H7 (cell line): Measurements from ENCODE around the gene UPK1A. TPM values are rescaled to one million over a fixed set of nuclear protein-coding genes. Genes with fewer than 3 reads are reported as not detected.

Experiments
- DNase-seq: peaks from one replicate; pipeline ENCODE4 v3.0.0; 2012
- H3K27me3 ChIP-seq: 2 replicates; pipeline ENCODE4 v1.6.0; 2011; ENCODE audit warnings: mild to moderate bottlenecking, low read length; ENCODE audit not compliant: control insufficient read depth, insufficient read depth
- H3K36me3 ChIP-seq: replicated peaks from 2 replicates; pipeline ENCODE4 v1.5.1; 2011; ENCODE audit warnings: low read length; ENCODE audit not compliant: control insufficient read depth, insufficient read depth
- H3K4me3 ChIP-seq: 2 replicates; pipeline ENCODE4 v1.5.1; 2011; ENCODE audit warnings: low read depth, mild to moderate bottlenecking, control low read depth, low read length, moderate library complexity; ENCODE audit not compliant: insufficient read depth
- total RNA-seq: library from RNA; depleted of rRNA; stranded (reverse); fragments of >200 nt; shearing (Covaris generic); gene quantifications from 2 replicates; pipeline ENCODE4 v1.2.3, GENCODE V29; 2014

The UPK1A gene
- total RNA-seq, 1 experiment from 2014 or later = 0.14 TPM

DNA sequence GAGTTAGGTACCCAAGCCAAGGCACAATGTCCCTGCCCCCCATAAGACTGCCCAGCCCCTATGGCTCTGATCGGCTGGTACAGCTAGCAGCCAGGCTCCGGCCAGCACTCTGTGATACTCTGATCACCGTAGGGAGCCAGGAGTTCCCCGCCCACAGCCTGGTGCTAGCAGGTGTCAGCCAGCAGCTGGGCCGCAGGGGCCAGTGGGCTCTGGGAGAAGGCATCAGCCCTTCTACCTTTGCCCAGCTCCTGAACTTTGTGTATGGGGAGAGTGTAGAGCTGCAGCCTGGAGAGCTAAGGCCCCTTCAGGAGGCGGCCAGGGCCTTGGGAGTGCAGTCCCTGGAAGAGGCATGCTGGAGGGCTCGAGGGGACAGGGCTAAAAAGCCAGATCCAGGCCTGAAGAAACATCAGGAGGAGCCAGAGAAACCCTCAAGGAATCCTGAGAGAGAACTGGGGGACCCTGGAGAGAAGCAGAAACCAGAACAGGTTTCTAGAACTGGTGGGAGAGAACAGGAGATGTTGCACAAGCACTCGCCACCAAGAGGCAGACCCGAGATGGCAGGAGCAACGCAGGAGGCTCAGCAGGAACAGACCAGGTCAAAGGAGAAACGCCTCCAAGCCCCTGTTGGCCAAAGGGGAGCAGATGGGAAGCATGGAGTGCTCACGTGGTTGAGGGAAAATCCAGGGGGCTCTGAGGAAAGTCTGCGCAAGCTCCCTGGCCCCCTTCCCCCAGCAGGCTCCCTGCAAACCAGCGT lies 48.5 kb downstream of the UPK1A start:
- DNase-seq = peak; percentile 80
- no peak overlapping the region for H3K4me3 ChIP-seq
- peaks cover 3% of the 10 kb centered on the region for H3K27me3 ChIP-seq
- H3K36me3 ChIP-seq = no peaks in the 10 kb centered on the region

DNA sequence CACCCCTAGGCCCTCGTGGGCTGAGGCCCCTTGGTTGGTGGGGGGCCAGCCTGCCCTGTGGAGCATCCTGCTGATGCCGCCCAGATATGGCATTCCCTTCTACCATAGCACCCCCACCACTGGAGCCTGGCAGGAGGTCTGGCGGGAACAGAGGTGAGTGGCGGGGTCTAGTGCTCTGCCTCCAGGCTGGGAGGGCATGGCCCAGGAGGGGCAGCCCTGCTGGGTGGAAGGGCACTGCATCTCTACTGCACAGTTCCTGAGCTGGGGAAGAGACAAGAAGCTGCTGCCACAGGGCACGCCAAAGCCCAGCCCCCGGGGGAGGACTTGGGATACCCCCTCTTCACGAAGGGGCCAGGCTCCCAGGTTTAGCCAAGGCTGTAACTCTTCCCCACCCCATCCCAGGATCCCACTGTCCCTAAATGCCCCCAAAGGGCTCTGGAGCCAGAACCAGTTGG lies 49.1 kb downstream of the UPK1A start:
- Histone ChIP-seq H3K36me3 (peaks cover 3% of the 10 kb centered on the region), H3K27me3 (peaks cover 3% of the 10 kb centered on the region), H3K4me3 (peak overlapping the region; percentile 94)
- DNase-seq = peak; percentile 56

DNA sequence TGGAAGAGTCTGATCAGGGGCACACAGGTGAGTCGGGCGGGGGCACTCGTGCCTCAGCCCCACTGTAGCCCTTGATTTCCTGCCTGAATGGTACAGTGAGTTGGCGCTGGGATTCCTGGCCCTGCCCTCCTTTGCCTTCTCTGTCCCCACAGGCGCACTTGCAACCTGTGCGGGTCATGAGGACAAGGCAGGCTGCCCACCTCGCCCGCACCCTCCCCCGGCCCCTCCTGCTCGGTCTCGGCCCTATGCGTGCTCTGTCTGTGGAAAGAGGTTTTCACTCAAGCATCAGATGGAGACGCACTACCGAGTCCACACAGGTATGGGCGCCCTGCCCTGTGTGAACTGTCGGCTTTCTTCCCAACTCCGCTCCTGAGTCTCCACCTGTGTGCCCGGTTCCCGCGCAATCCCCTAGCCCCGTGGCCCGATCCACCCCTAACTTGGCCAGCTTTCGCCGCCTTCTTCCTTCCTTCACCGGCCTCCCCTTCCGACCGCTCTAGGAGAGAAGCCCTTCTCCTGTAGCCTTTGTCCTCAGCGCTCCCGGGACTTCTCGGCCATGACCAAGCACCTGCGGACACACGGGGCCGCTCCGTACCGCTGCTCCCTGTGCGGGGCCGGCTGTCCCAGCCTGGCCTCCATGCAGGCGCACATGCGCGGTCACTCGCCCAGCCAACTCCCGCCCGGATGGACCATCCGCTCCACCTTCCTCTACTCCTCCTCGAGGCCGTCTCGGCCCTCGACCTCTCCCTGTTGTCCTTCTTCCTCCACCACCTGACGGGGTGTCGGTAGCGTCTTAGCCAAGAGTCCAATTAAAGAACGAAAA lies 49.9 kb downstream of the UPK1A start:
- H3K4me3 ChIP-seq = peak overlapping the region; percentile 94
- H3K27me3 ChIP-seq = peaks cover 3% of the 10 kb centered on the region
- DNase-seq = peak; percentile 89
- peaks cover 3% of the 10 kb centered on the region for H3K36me3 ChIP-seq

DNA sequence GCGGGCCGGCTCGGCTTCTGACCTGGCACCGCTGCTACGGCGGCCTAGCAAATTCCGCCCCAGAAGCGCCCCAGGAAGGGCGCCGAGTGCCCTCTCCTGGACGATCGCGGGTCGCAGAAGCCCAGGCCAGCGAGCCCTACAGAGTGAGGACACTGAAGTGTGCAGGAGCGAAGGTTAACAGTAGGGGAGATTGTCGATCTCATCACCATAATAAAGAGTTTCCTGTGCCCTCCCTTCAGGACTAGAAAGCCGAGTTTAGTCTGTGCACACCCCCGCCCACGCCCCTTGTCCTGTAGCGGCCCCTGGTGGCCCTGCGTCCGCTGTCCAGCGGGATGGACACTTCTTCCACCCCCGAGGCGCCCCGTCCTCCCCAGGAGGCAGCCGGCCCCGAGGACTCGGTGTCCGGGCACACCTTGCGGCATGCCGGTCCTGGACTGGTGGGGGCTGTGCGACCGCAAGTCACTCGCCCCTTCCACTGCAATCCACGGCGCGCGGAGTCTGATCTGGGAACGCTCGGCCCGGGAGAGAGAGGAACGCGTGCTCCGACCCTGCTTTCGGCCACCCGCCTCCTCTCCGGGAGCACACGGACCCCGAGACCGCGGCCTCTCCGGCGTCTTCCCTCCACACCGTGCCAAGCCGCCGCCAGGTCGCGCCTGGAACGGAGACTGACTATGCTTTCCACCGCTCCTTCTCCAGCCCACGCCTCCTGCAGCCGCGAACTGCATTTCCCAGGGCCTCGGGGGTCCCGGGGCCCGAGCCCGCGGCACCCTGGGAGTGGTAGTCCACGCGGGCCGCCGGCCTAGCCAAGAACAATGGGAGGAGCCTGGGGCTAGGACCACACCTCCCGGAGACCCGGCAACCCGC lies 50.7 kb downstream of the UPK1A start:
- H3K4me3 ChIP-seq = peak overlapping the region; percentile 94
- peaks cover 3% of the 10 kb centered on the region for H3K27me3 ChIP-seq
- peaks cover 6% of the 10 kb centered on the region for H3K36me3 ChIP-seq
- peak; percentile 100 for DNase-seq

DNA sequence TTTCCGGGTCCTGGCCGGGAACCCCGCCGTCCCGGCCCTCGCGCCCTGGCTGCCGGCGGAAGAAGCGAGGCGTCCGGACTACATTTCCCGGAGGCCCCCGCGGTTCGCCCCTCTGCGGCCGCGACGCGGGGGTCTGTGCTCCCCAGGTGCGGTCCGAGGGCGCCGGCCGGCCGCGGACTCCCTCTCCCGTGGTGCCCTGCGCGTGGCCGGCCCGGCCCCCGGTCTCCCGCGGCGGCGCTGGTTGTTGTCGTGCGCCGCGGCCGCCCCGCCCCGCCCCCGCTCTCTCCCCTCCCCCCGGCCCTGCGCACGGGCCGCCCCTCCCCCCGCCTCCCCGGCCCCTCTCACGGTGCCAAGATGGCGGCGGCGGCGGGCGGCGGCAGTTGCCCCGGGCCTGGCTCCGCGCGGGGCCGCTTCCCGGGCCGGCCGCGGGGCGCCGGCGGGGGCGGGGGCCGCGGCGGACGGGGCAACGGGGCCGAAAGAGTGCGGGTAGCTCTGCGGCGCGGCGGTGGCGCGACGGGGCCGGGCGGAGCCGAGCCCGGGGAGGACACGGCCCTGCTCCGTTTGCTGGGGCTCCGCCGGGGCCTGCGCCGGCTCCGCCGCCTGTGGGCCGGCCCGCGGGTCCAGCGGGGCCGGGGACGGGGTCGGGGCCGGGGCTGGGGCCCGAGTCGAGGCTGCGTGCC lies 51.5 kb downstream of the UPK1A start, which contains the start of gene KMT2B:
Gene KMT2B (plus strand): TSS at position 339 of the 680 bp plus-strand sequence. CDS start 16 bp downstream, at position 355.
- Histone ChIP-seq H3K4me3 (peak within 1 kb of the TSS; percentile 94), H3K27me3 (peaks cover 3% of the 10 kb centered on the region), H3K36me3 (peaks cover 10% of the 10 kb centered on the region)
- DNase-seq = peak; percentile 100

DNA sequence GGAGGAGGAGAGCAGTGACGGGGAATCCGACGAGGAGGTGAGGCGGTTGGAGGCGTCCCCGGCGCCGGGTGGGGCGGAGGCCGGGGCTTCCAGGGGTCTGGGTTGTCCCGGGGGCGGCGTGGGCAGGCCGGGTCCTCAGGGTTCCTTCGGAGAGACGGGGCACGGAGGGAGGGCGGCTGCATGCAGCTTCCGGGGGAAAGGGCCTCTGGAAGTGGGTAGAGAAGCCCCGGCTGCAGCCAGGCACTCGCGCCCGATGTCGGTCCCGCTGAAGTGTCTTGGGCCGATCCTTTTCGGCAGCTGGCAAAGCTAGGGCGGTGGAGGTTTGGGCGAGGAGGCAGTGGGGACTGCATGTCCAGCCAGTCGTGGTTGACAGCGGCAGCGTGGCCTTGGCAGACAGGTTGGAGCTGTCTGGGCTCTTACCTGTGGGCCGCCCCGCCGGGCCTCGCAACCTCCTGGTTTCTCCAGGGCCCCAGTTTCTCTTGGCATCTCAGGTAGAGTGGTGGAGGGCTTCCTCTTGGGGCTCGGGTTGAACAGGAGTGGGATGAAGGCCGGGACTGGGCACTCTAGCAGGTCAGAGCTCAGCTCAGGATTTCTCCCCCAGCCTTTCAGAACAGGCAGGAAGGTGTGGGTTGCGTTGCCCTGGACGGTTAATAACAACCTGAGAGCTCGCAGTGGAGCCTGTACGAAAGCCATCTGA lies 52.2 kb downstream of the UPK1A start:
- peak; percentile 79 for DNase-seq
- H3K36me3 ChIP-seq = peaks cover 17% of the 10 kb centered on the region
- peaks cover 3% of the 10 kb centered on the region for H3K27me3 ChIP-seq
- H3K4me3 ChIP-seq = peak overlapping the region; percentile 80

DNA sequence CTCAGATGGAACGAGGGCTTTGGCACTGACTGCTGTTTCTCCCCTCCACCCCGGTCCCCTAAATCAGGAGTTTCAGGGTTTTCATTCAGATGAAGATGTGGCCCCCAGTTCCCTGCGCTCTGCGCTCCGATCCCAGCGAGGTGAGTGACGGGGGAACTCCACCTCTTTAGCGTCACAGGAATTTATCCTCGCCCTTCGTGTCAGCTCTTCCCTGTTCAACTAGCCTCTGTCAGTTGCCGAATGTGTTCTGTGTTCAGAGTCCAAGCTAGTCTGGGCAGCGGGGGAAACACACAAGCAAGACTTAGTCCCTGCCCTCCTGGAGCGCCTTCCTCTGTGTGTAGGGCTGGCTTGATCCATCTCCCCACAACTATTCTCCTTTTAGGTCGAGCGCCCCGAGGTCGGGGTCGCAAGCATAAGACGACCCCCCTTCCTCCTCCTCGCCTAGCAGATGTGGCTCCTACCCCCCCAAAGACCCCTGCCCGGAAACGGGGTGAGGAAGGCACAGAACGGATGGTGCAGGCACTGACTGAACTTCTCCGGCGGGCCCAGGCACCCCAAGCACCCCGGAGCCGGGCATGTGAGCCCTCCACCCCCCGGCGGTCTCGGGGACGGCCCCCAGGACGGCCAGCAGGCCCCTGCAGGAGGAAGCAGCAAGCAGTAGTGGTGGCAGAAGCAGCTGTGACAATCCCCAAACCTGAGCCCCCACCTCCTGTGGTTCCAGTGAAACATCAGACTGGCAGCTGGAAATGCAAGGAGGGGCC lies 53.3 kb downstream of the UPK1A start:
- no peak overlapping the region for H3K4me3 ChIP-seq
- peak; percentile 57 for DNase-seq
- H3K36me3 ChIP-seq = peaks cover 19% of the 10 kb centered on the region

DNA sequence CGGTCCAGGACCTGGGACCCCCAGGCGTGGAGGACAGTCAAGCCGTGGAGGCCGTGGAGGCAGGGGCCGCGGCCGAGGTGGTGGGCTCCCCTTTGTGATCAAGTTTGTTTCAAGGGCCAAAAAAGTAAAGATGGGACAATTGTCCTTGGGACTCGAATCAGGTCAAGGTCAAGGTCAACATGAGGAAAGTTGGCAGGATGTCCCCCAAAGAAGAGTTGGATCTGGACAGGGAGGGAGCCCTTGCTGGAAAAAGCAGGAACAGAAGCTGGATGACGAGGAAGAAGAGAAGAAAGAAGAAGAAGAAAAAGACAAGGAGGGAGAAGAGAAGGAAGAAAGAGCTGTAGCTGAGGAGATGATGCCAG lies 53.8 kb downstream of the UPK1A start:
- peaks cover 25% of the 10 kb centered on the region for H3K36me3 ChIP-seq
- peaks cover 3% of the 10 kb centered on the region for H3K27me3 ChIP-seq
- no peak for DNase-seq
- no peak overlapping the region for H3K4me3 ChIP-seq

More for the DNA sequence above, 53.3 kb downstream of the UPK1A start:
- peaks cover 3% of the 10 kb centered on the region for H3K27me3 ChIP-seq

DNA sequence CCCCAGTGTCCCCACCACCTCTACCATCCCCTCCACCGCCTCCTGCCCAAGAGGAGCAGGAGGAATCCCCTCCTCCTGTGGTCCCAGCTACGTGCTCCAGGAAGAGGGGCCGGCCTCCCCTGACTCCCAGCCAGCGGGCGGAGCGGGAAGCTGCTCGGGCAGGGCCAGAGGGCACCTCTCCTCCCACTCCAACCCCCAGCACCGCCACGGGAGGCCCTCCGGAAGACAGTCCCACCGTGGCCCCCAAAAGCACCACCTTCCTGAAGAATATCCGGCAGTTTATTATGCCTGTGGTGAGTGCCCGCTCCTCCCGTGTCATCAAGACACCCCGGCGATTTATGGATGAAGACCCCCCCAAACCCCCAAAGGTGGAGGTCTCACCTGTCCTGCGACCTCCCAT lies 54.3 kb downstream of the UPK1A start:
- peaks cover 27% of the 10 kb centered on the region for H3K36me3 ChIP-seq
- peaks cover under 1% of the 10 kb centered on the region for H3K27me3 ChIP-seq
- DNase-seq = peak; percentile 52
- no peak overlapping the region for H3K4me3 ChIP-seq

DNA sequence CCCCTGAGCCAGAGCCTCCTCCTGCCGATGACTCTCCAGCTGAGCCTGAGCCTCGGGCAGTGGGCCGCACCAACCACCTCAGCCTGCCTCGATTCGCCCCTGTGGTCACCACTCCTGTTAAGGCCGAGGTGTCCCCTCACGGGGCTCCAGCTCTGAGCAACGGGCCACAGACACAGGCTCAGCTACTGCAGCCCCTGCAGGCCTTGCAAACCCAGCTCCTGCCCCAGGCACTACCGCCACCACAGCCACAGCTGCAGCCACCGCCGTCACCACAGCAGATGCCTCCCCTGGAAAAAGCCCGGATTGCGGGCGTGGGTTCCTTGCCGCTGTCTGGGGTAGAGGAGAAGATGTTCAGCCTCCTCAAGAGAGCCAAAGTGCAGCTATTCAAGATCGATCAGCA lies 55.1 kb downstream of the UPK1A start:
- Histone ChIP-seq H3K36me3 (peaks cover 31% of the 10 kb centered on the region), H3K27me3 (no peaks in the 10 kb centered on the region), H3K4me3 (no peak overlapping the region)
- peak; percentile 44 for DNase-seq

DNA sequence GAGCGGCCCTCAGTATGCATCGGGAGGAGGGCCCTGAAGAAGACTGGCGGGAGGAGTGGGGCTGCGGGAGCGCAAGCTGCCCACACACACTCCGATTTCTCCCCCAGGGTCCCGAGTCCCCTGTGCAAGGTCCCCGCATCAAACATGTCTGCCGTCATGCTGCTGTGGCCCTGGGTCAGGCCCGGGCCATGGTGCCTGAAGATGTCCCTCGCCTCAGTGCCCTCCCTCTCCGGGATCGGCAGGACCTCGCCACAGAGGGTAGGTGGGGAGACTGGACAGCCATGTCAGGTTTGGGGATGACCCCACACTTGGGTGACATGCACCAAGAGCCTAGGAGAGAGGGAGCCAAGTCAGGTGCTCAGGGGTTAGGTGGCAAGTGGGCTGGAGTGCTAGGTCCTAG lies 56.1 kb downstream of the UPK1A start:
- H3K27me3 ChIP-seq = no peaks in the 10 kb centered on the region
- H3K36me3 ChIP-seq = peaks cover 38% of the 10 kb centered on the region
- no peak overlapping the region for H3K4me3 ChIP-seq
- no peak for DNase-seq

DNA sequence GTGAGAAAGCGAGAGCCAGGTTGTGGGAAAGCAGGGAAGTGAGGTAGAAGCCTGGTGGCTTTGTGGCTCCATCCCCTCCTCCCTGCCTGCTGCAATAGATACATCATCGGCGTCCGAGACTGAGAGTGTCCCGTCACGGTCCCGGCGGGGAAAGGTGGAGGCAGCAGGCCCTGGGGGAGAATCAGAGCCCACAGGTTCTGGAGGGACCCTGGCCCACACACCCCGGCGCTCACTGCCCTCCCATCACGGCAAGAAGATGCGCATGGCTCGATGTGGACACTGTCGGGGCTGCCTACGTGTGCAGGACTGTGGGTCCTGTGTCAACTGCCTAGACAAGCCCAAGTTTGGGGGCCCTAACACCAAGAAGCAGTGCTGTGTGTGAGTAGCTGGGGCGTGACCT lies 56.6 kb downstream of the UPK1A start:
- Histone ChIP-seq H3K36me3 (peaks cover 42% of the 10 kb centered on the region), H3K27me3 (no peaks in the 10 kb centered on the region), H3K4me3 (no peak overlapping the region)
- peak; percentile 28 for DNase-seq

DNA sequence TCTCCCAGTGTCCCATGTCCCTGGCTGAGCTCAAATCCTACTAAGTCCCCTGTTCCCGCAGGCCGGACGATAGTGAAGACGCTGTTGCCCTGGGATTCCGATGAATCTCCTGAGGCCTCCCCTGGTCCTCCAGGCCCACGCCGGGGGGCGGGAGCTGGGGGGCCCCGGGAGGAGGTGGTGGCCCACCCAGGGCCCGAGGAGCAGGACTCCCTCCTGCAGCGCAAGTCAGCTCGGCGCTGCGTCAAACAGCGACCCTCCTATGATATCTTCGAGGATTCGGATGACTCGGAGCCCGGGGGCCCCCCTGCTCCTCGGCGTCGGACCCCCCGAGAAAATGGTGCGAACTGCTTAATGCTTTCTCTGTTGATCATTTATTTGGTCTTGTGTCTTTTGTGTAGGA lies 57.4 kb downstream of the UPK1A start:
- Histone ChIP-seq H3K4me3 (no peak overlapping the region), H3K36me3 (peaks cover 49% of the 10 kb centered on the region), H3K27me3 (no peaks in the 10 kb centered on the region)
- no peak for DNase-seq
